Thyroid gland (tissue), 4 donors: ENCODE results near the gene TMC2.

ENCODE experiments used
- CTCF ChIP-seq, 6 experiments: fragments of 200-600 bp in 3 of 6; fragments of 450-650 bp in 3 of 6; sonication (generic) in 3 of 6; IDR thresholded peaks; one replicate each; pipeline ENCODE4 v1.5.1; 2016 to 2019; ENCODE audit warnings: antibody characterized with exemption in 6 of 6, mild to moderate bottlenecking in 2 of 6, inconsistent platforms in 1 of 6, moderate library complexity in 1 of 6
- POLR2A ChIP-seq, 2 donors: fragments of 450-650 bp; IDR thresholded peaks; one replicate each; pipeline ENCODE4 v1.6.1; 2017; ENCODE audit warnings: antibody characterized with exemption in 2 of 2, mild to moderate bottlenecking in 2 of 2, moderate library complexity in 1 of 2

GRCh38 chr20:2652724-2653555, 116.6 kb downstream of the TMC2 start:
- no peak for TF ChIP-seq POLR2A (IDR thresholded peaks at IDR 0.05)
- no peak for TF ChIP-seq CTCF (IDR thresholded peaks at IDR 0.05)
